Renal cortical epithelial cell (primary cell): Measurements from ENCODE around the gene RIT1. TPM values are rescaled to one million over a fixed set of nuclear protein-coding genes. Genes with fewer than 3 reads are reported as not detected.

Source experiments
- DNase-seq: peaks from one replicate; pipeline ENCODE4 v3.0.0-alpha.2; 2011; ENCODE audit warnings: low read depth
- total RNA-seq: library from RNA; depleted of rRNA; stranded (reverse); fragments of >200 nt; gene quantifications from 2 replicates; pipeline ENCODE4 v1.2.3, GENCODE V29; 2014

The RIT1 gene
- total RNA-seq, 1 donor from 2014 or later: 88.2 TPM

DNA sequence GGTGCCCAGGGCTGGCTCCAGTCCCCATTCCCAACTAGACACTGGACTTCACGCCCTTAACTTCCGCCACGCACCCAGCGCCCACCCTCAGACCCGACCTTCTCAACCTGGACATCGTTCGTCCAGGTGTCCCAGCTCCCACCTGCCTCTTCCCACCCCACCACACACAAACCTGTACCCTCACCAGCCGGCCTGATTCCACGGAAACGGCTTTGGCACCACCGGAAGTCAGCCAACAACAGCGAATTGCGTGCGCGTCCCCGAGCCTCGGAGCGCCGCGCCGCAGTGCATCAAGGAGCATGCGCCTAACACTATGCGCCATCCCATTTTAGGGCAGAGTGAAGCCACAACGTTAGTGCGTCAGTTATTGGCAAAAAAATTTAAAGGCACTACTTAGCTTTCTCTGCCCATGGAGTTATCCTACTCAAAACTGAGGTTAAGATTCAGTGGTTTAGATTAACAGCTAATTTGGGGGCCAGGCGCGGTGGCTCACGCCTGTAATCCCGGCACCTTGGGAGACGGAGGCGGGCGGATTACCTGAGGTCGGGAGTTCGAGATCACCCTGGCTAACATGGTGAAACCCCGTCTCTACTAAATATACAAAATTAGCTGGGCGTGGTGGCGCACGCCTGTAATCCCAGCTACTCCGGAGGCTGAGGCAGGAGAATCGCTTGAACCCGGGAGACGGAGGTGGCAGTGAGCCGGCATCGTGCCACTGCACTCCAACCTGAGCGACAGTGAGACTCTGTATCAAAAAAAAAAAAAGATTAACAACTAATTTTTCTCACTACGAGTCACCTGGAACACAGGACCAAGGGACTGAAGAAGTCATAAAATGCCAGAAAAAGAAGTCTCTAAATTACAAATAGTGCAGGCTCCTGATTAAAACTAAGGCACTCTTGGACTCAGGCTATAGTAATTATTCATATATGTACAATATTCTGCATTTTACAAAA lies 53.9 kb downstream of the RIT1 start, which contains the start of gene GON4L:
Gene GON4L, minus strand, starts transcription at position 240 of the 956 bp plus-strand sequence. CDS start 3,434 bp downstream, outside the sequence.
- DNase-seq: peak; percentile 87

DNA sequence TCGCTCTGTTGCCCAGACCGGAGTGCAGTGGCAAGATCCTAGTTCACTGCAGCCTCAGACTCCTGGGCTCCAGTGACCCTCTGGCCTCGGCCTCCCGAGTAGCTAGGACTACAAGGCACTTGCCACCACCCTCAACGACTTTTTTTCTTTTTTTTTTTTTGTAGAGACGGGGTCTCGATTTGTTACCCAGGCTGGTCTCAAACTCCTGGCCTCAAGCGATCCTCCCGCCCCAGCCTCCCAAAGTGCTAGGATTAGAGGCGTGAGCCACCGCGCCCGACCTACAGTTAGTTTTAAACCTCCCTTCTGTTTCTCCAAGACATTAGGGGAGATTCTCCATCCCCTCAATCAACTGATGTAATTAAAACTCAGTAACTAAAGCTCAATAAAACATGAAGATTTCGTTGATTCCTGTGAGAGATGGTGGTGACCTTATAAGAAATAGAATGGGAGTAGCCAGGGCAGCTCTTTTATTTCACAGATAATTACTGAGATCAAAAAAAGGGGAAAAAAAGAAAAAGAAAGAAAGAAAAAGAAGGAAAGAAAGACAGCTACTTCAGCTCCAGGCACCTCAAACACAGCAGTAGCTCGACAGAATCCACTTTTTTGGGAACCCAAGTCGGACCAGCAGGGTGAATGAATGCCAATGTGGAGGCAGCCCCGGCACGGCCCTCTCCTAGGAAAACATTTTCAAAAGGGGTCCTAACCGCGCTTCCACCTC lies 54.7 kb downstream of the RIT1 start:
- no peak for DNase-seq

DNA sequence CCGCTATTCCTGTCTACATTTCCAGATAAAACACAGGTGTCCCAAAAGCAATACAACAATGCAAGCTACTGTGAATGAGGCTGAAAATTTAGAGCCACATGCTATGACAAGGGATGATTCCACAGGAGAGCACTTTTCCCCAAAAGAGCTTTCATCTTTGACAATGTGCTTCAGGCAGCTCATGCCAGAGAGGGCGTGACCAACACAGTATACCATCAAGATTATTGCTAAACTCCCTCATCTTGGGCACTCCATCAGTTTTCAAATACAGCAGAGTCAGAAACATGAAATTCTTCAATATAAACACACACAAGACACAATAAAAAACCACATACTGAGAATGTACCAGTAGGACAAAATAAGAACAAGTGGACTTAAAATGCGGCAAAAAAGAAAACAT lies 60.8 kb downstream of the RIT1 start:
- DNase-seq: no peak

DNA sequence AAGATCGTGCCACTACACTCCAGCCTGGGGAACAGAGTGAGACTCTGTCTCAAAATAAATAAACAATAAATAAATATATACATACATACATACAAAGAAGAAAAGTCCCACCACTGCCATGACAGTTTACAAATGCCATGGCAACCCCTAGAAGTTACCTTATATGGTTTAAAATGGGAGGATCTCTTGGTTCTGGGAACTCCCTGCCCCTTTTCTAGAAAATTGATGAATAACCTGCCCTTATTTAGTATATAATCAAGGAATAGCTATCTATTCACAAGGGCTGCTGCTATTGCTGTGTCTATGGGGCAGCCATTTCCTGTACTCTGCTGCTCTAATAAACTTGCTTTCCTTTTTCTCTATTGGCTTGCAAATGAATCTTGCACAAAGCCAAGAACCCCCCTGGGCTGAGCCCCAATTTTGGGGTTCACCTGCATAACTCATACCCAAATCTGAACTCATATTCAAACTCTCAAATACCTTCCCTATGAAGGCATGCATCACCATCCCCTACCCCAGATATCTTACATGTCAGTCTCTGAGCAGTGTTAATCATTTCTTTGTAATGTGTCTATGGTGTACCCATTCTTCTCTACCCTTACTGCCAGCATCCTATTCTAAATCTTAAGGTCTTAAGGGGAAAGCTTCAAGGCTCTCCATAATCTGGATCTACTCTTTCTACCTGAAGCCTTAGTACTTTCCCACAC lies 63.2 kb downstream of the RIT1 start:
- no peak for DNase-seq

Other genes starting within 250 kb of the RIT1 start
- 44.5 and 82.7 TPM in 2 replicates for gene YY1AP1, start 222.6 kb downstream of the RIT1 start, total RNA-seq
- gene DAP3, start 222.3 kb downstream of the RIT1 start, total RNA-seq: 58.2 and 78.1 TPM in 2 replicates
- gene GON4L, start 54.1 kb downstream of the RIT1 start, total RNA-seq: 17.4 and 46.1 TPM in 2 replicates
- 20.3 and 35.1 TPM in 2 replicates for gene SYT11, start 51.8 kb downstream of the RIT1 start, total RNA-seq
- gene KHDC4, start 23.1 kb upstream of the RIT1 start, total RNA-seq: 16.8 and 39.1 TPM in 2 replicates
- gene RXFP4, start 30.3 kb upstream of the RIT1 start, total RNA-seq: not detected in 2 replicates
- gene ARHGEF2, start 67.2 kb upstream of the RIT1 start, total RNA-seq: 36.8 and 53.6 TPM in 2 replicates
- 366 and 540 TPM in 2 replicates for gene SSR2, start 109.6 kb upstream of the RIT1 start, total RNA-seq
- 16.0 and 25.2 TPM in 2 replicates for gene UBQLN4, start 142.4 kb upstream of the RIT1 start, total RNA-seq
- gene LAMTOR2, start 143.4 kb upstream of the RIT1 start, total RNA-seq: 53.6 and 79.0 TPM in 2 replicates
- 0.50 and 43.9 TPM in 2 replicates for gene RAB25, start 149.8 kb upstream of the RIT1 start, total RNA-seq
- 5.0 and 7.1 TPM in 2 replicates for gene MEX3A, start 171.1 kb upstream of the RIT1 start, total RNA-seq
- 420 and 617 TPM in 2 replicates for gene LMNA, start 203.4 kb upstream of the RIT1 start, total RNA-seq
- gene SEMA4A, start 242.2 kb upstream of the RIT1 start, total RNA-seq: 0.69 and 7.4 TPM in 2 replicates